Measurements from ENCODE around the gene ATP6V0D1.
A peak's percentile ranks its signal among the peaks of the same experiment; 100 is the strongest.

ATP6V0D1 gene

DNA sequence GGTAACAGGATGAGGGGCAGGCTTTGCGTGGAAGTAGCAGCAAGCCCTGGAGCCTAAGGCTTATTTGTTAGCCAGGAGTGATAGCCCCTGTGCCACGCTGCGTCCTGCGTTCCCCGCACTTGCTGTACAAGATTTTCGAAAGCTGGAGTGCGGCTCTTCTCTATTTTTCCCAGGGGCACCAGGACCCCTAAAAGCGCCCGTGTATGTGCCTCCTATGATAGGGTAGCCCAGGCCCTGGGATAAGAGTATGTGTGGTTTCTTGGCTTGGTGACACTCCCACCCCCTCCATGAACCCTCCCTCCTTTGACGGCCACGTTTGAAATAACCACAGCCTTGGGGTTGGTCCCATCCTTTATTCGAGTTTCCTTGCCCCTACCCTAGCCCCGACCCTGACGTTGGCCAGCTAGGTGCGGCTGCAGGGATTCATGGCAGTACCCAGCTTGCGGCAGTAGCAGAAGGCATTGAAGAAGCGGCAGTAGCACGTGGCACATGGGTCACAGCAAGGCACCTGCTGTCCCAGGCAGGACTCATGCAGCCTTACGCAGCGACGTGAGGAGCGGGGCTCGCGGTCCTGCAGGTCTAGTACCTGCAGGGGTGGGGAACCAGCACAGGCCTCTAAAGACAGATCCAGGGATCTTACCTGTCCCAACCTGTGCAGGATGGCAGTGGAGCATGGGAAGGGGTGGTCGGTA lies 1.4 kb upstream of the ATP6V0D1 start:
- Mint-ChIP-seq H3K4me3 (peak overlapping the region; percentile 100), H3K9me3 (no peaks in the 10 kb centered on the region), H3K4me1 (ENCODE audit: low read depth) (peaks cover 35% of the 10 kb centered on the region), H3K27ac (peak overlapping the region; percentile 98), H3K36me3 (ENCODE audit: low read depth) (peaks cover 10% of the 10 kb centered on the region), H3K27me3 (no peaks in the 10 kb centered on the region)

DNA sequence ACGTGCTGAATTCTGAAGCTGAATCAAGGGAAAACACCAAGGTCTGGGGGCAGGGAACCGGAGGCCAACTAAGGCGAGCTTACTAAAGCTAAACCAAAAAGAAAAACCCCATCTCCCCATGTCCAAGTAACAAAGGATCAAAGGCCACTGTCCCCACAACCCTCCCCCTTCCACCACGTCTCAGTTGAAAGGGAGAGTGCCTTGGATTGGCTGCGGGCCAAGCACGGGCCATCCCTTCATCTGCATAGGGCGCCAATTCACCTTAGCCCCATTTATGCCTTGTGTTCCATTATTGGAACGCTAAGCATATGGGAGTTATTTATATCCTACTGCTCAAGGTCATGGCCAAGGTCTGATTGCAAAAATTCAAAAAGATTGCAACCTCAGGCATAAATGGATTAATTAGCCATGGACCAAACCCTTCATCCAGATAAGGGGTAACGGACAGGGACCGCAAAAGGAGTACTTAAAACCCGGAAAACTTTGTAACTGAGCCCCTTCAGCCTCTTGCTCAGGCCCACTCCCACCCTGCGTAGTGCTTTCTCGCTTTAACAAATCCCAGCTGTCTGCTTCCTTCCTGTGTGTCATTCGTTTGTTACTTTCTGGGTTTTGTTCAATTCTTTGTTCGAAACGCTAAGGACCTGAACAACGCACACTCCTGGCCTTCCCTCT lies 740 bp upstream of the ATP6V0D1 start:
- Mint-ChIP-seq H3K4me1 (ENCODE audit: low read depth) (peaks cover 40% of the 10 kb centered on the region), H3K36me3 (ENCODE audit: low read depth) (peaks cover 6% of the 10 kb centered on the region), H3K27me3 (no peaks in the 10 kb centered on the region), H3K27ac (peak overlapping the region; percentile 98), H3K9me3 (no peaks in the 10 kb centered on the region), H3K4me3 (peak overlapping the region; percentile 100)

DNA sequence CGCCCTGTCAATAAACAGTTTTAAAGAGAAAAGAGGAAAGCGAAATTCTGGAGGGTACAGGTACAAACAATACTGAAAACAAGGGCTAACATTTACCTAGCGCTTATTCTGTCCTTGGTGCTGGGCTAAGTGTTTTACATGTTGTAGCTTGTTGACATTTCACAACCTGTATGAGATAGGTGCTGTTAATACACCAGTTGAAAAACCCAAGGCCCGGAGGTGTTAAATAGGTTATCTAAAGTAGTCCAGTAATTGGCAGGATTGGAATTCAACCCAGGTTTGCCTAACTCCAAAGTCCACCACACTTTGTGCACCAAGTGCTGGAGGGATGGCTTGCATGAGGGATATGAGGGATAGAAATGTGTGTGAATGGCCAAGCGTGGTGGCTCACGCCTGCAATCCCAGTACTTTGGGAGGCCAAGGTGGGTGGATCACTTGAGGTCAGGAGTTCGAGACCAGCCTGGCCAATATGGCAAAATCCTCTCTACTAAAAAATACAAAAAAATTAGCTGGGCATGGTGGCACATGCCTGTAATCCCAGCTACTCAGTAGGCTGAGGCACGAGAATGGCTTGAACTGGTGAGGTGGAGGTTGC lies 2.9 kb downstream of the ATP6V0D1 start:
- no peaks in the 10 kb centered on the region for H3K9me3 Mint-ChIP-seq
- no peak overlapping the region for H3K4me3 Mint-ChIP-seq
- no peaks in the 10 kb centered on the region for H3K27me3 Mint-ChIP-seq
- peaks cover 50% of the 10 kb centered on the region for H3K4me1 Mint-ChIP-seq (ENCODE audit: low read depth)
- H3K27ac Mint-ChIP-seq, result no peak overlapping the region
- H3K36me3 Mint-ChIP-seq (ENCODE audit: low read depth), result no peaks in the 10 kb centered on the region

DNA sequence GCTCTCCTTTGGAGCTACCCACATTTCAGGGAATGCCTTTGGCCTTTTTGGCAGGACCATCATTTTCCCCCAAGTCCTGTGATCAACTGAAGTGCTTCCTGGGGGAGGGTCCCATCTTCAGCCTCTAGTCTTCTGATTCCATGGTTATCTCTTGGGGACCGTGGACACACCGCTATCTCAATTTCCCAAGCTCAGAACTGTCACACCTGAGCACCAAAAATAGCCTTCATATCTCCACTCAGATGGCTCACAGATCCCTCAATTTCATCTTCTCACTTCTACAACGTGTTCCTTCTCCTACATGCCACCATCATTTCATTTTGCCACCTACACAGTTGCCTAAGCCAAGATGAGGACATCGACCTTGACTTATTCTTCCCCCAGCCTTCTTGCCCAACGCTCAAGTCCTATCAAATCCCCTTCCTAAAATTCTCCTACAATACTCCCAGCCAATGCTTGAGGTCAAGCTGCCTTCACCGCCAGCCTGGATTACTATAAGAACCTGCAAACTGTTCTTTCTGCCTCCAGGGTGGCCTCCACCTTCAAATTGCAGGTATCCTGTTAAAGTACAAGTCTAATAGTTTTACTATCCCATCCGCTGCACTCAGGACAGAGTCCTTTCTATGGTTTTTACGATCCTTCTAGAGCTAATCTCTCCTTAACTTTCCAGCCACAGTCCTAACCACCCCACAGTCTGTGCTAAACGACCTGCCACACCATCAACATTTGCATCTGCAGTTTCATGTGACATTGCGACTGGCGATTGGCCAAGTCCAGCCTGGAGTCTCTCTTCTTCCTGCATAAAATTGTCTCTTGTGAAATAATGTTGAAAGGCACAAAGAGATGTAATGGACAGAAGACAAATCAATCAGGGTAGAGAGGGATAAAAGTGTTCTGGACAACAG lies 6.2 kb downstream of the ATP6V0D1 start:
- H3K27ac Mint-ChIP-seq, result no peak overlapping the region
- no peak overlapping the region for H3K4me3 Mint-ChIP-seq
- H3K9me3 Mint-ChIP-seq, result no peaks in the 10 kb centered on the region
- no peaks in the 10 kb centered on the region for H3K27me3 Mint-ChIP-seq
- H3K36me3 Mint-ChIP-seq (ENCODE audit: low read depth), result no peaks in the 10 kb centered on the region
- peaks cover 50% of the 10 kb centered on the region for H3K4me1 Mint-ChIP-seq (ENCODE audit: low read depth)

DNA sequence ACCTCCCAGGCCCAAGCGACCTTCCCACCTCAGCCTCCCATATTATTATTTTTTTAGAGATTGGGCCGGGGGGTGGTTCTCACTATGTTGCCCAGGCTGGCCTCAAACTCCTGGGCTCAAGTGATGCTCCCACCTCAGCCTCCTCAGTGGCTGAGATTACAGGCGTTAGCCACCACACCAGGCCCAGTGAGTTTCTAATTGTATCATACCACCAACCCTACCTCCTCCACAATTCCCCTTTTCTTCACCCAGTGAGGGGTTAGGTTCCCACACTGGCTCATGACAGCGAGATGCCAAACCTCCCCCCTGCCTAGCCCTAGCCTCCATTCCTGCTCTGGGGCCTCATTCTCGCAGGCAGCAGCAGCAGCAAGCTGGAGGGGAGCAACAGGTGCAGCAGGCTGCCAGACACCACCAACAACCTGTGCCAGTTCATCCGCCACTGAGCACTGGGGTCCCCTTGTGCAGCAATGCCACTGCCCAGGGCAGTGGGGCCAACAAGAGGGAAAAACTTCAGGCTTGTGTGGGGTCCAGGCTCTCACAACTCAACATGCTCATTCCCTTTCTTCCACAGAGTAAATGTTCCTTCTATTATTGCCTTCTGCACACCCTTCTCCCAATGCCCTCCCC lies 9.1 kb downstream of the ATP6V0D1 start:
- no peak overlapping the region for H3K4me3 Mint-ChIP-seq
- no peaks in the 10 kb centered on the region for H3K36me3 Mint-ChIP-seq (ENCODE audit: low read depth)
- H3K27me3 Mint-ChIP-seq, result no peaks in the 10 kb centered on the region
- peaks cover 24% of the 10 kb centered on the region for H3K4me1 Mint-ChIP-seq (ENCODE audit: low read depth)
- no peaks in the 10 kb centered on the region for H3K9me3 Mint-ChIP-seq
- H3K27ac Mint-ChIP-seq, result no peak overlapping the region

DNA sequence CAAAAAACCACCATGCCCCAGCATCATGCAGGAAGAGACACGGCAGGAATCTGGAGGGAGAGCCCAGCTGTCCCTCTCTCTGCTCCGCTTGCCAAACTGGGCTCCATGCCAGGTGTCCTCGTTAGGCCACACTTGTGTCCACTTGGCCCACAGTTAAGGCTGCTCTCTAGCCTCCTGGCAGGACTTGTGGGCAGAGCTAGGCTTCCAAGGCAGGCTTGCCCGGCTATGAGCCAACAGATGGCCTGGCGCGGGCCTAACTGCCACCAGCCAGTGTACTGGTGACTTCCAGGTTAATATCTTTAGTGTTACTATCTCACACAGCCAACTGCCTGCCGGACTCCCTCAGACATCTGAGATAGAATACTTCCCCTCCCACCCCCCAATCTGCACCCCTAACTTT lies 10.6 kb downstream of the ATP6V0D1 start:
- no peaks in the 10 kb centered on the region for H3K36me3 Mint-ChIP-seq (ENCODE audit: low read depth)
- no peak overlapping the region for H3K27ac Mint-ChIP-seq
- no peaks in the 10 kb centered on the region for H3K9me3 Mint-ChIP-seq
- peaks cover 26% of the 10 kb centered on the region for H3K4me1 Mint-ChIP-seq (ENCODE audit: low read depth)
- no peak overlapping the region for H3K4me3 Mint-ChIP-seq
- H3K27me3 Mint-ChIP-seq, result no peaks in the 10 kb centered on the region

DNA sequence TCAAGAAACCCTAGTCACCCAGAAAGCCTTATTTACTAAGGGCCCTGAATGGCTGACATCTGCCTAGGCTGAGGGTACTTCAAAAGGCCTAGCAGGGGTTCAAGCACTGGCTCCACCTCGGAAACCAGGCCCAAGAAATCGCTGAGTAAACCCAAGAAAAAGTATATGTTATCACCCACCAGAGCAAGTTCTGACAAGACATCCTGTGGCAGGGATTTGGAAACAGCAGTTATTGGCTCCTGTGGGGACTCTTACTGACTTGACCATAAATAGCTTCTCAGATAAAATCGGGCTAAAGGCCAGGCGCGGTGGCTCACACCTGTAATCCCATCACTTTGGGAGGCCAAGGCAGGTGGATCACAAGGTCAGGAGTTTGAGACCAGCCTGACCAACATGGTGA lies 12.2 kb downstream of the ATP6V0D1 start:
- no peaks in the 10 kb centered on the region for H3K36me3 Mint-ChIP-seq (ENCODE audit: low read depth)
- H3K4me1 Mint-ChIP-seq (ENCODE audit: low read depth), result peaks cover 21% of the 10 kb centered on the region
- H3K4me3 Mint-ChIP-seq, result no peak overlapping the region
- no peaks in the 10 kb centered on the region for H3K9me3 Mint-ChIP-seq
- no peaks in the 10 kb centered on the region for H3K27me3 Mint-ChIP-seq
- H3K27ac Mint-ChIP-seq, result no peak overlapping the region

DNA sequence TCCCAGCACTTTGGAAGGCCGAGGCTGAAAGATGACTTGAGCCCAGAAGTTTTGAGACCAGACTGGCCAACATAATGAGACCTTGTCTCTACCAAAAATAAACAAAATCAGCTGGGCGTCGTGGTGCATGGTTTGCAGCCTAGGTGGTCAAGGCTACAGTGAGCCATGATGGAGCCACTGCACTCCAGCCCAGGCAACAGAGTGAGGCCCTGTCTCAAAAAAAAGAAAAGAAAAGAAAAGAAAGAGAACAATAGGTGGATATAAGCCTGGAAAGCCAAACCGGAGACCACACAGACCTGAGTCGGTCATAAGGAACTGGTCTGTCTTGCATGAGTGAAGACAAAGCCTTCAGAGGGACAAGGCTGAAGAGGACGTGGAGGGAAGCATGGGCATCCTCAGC lies 14.4 kb downstream of the ATP6V0D1 start:
- Mint-ChIP-seq H3K4me1 (ENCODE audit: low read depth) (peaks cover 9% of the 10 kb centered on the region), H3K9me3 (no peaks in the 10 kb centered on the region), H3K27me3 (no peaks in the 10 kb centered on the region), H3K4me3 (no peak overlapping the region), H3K36me3 (ENCODE audit: low read depth) (no peaks in the 10 kb centered on the region), H3K27ac (no peak overlapping the region)

DNA sequence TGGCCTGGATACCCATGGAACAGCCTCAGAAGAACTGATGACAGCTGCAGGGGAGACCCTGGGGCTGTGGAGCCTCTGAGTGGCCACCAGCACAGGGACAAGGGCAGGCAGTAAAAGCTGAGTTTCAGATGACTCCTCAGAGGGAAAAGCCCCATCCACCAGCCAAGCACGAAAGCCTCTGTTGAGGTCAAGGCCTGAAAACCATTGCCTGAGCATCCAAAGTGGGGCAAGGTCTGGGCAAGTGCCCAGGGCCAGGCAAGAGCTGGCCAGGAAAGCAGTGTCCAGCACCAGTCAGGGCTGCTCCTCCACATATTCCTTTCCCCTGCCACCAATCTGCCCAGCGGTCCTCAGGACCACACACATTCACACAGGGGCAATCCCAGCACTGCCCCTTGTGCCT lies 16.4 kb downstream of the ATP6V0D1 start:
- Mint-ChIP-seq H3K4me3 (no peak overlapping the region), H3K4me1 (ENCODE audit: low read depth) (peaks cover 9% of the 10 kb centered on the region), H3K9me3 (no peaks in the 10 kb centered on the region), H3K36me3 (ENCODE audit: low read depth) (no peaks in the 10 kb centered on the region), H3K27me3 (no peaks in the 10 kb centered on the region), H3K27ac (no peak overlapping the region)

DNA sequence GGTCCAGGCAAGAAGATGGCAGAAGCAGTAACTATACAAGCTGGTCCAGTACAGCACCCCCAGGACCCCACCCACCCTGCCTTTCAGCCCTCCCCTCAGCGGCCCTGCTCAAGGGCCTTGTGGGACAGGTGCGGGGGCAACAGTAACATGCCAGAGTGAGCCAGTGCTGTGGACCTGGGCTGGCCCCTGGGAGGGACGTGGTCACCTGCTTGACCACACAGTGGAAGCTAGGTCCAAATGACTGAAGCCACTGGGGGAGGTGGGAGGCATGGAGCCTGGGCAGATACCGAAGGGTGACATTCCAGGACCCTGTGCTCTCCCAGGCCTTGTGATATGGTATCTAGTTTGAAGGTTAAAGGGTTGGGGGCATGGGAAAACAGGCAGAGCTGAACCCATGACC lies 17.3 kb downstream of the ATP6V0D1 start:
- Mint-ChIP-seq H3K9me3 (no peaks in the 10 kb centered on the region), H3K27ac (no peak overlapping the region), H3K4me3 (no peak overlapping the region)

DNA sequence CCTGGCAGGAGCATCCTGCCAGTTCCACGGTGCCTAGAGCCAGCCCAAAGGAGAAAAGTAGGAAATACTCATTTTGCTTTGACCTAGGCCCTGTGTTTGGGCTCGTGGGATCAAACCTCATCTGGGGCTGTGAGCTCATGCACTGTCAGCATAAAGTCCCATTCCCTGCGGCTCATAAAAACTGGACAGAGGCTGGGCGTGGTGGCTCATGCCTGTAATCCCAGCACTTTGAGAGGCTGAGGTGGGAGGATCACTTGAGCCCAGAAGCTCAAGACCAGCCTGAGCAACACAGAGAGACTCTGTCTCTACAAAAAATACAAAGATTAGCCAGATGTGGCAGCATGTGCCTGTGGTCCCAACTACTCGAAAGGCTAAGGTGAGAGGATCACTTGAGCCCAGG lies 17.9 kb downstream of the ATP6V0D1 start:
- no peaks in the 10 kb centered on the region for H3K9me3 Mint-ChIP-seq
- H3K4me1 Mint-ChIP-seq (ENCODE audit: low read depth), result peaks cover 9% of the 10 kb centered on the region
- H3K27ac Mint-ChIP-seq, result no peak overlapping the region
- H3K4me3 Mint-ChIP-seq, result no peak overlapping the region
- no peaks in the 10 kb centered on the region for H3K27me3 Mint-ChIP-seq
- H3K36me3 Mint-ChIP-seq (ENCODE audit: low read depth), result no peaks in the 10 kb centered on the region

More for the DNA sequence above, 17.3 kb downstream of the ATP6V0D1 start:
- no peaks in the 10 kb centered on the region for H3K27me3 Mint-ChIP-seq
- H3K4me1 Mint-ChIP-seq (ENCODE audit: low read depth), result peaks cover 9% of the 10 kb centered on the region
- H3K36me3 Mint-ChIP-seq (ENCODE audit: low read depth), result no peaks in the 10 kb centered on the region

DNA sequence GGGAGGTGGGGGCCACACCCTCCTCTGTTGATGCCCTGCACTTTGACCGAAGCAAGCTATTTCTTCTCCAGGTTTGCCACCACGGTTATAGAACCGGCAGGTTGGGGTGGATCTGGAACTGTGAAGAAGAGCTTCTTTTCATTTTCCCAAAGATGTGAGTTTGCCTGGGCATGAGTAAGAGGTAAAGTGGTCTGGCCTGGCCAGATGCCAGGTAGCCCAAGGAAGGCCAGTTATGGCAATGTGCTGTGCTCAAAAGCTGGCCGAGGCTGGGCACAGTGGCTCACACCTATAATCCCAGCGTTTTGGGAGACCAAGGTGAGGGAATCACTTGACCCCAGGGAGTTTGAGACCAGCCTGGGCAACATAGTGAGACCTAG lies 18.7 kb downstream of the ATP6V0D1 start:
- Mint-ChIP-seq H3K4me1 (ENCODE audit: low read depth) (peaks cover 9% of the 10 kb centered on the region), H3K36me3 (ENCODE audit: low read depth) (no peaks in the 10 kb centered on the region), H3K9me3 (no peaks in the 10 kb centered on the region), H3K4me3 (no peak overlapping the region), H3K27me3 (no peaks in the 10 kb centered on the region), H3K27ac (no peak overlapping the region)

DNA sequence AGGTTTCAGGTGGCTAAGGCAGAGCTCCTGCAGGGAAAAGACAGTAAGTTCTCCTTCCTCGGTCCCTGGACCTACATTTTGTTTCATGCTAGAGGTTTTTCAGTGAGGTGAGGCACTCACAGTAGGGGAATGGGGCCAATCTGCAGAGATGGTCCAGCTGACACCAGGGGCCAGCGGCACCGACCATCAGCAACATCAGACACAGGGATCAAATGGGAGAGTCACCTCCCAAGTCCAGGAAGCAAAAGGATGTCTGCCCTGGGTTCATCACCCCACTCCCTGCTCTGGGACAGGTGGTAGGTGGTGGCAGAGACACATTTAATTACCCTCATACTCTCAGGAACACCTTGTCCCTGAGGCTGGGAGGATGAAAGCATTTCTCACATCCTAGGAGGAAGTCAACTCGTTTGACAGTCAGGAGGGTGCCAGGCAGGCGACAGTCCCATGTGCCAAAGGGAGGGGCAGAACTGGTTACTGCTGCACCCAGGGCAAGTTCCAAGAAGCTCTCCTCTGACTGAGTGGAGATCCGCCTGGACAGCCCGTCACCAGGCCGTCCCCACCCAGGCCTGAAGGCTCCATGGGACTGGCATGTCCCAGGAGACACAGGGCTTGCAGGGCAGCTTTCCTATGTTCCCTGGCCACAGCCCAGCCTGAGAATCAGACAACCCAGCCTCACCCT lies 19.2 kb downstream of the ATP6V0D1 start:
- Mint-ChIP-seq H3K27ac (no peak overlapping the region), H3K4me3 (no peak overlapping the region), H3K4me1 (ENCODE audit: low read depth) (peaks cover 13% of the 10 kb centered on the region), H3K27me3 (no peaks in the 10 kb centered on the region), H3K9me3 (no peaks in the 10 kb centered on the region), H3K36me3 (ENCODE audit: low read depth) (no peaks in the 10 kb centered on the region)

DNA sequence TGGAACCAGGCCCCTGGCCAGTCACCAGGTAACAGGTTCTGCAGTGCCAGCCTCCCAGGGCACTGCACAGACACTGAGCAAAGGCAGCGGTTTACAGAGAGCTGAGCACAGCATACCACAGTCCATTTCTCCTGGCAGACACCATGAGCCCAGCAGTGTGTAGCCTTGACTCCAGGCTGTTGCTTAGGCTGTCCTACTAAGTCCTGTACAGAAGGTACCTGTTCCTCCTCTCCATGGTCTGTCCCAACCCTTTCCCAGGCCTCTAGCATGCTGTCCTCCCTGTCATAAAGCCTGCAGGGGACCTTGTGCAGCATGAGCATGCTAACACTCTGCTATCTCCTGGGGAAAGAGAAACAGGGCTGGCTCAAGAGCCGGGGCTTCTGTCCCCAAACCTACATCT lies 20.0 kb downstream of the ATP6V0D1 start:
- no peak overlapping the region for H3K27ac Mint-ChIP-seq
- H3K4me3 Mint-ChIP-seq, result no peak overlapping the region

More for the DNA sequence above, 20.0 kb downstream of the ATP6V0D1 start:
- Mint-ChIP-seq H3K27me3 (no peaks in the 10 kb centered on the region), H3K9me3 (no peaks in the 10 kb centered on the region), H3K36me3 (ENCODE audit: low read depth) (no peaks in the 10 kb centered on the region), H3K4me1 (ENCODE audit: low read depth) (peaks cover 19% of the 10 kb centered on the region)

Measured in stimulated activated naive CD8-positive, alpha-beta T cell treated with anti-CD3 and anti-CD28 coated beads, Interleukin-15, Interleukin-2, amounts not matched to agents 100 ng/mL and 50 ng/mL, for 24 hours (primary cell).